HUDEP-2 (cell line): ENCODE data around the gene COL5A1.

ENCODE experiments used
- DNase-seq, 76 experiments: peaks; one replicate each; lab custom pipeline; 2025; ENCODE audit not compliant: unreplicated experiment in 76 of 76; lab: John Stamatoyannopoulos, UW

Gene COL5A1

DNA sequence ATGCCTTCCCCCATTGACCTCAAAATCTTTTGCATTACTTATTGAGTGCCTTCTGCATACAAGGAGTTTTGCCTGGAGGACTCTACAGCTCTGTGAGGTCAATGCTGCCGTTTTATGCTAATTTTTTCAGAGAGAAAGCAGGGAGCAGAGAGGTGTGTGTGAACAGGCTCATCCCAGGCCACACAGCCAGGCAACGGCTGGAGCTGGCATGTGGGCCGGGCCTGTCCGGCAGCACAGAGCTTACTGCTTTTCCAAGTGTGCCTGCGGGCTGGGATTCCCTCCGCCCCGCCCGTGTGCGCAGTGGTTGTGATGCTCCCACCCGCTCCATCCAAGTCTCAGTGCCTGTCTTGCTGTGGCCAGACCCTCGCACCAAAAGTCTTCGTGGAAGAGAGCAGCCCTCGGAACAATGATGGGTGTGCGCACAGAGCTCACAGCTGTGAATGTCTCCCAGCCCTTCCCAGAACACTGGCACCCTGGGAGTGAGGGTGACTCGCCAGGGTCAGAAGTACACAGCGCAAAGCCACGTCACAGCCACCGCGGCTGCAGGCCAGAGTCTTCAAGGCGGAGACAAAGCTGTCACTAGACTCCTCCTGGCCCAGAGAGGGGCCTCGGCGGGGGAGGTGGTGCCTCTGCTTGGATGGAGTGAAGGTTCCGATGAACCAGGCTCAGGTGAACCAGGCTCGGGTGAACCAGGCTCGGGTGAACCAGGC, 82.8 kb downstream of the COL5A1 start:
- no peak for DNase-seq

DNA sequence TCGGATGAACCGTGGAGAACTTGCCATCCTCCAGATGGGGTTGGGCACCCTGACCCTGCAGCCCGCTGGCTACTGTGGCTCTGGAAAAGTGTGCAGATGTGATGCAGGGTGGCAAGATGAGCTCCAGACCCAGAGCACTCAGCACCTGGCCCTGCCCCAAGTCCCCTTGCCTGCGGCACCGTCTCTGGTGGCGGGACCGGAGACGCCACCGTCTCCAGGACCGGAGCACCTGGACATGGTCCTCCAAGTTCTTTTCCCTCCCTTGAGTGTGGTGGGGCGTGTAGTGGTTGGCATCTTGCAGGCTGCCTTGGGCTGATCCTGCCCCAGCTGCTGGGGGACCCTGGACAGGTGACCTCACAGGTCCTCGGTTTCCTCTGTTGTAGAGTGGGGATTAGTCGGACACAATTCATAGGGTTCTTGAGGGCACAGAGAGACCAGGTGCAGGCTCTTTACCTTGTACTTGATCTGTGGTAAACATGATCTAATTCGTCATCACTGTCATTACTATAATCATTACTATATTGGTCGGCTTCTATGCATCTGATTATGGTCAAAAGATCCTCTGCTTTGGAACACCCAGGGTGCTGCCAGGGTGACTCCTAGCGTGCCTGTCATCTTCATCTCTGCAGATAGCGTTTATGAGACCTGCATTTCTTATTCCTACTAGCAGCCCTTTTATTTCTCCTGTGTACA, 83.5 kb downstream of the COL5A1 start:
- no peak for DNase-seq

DNA sequence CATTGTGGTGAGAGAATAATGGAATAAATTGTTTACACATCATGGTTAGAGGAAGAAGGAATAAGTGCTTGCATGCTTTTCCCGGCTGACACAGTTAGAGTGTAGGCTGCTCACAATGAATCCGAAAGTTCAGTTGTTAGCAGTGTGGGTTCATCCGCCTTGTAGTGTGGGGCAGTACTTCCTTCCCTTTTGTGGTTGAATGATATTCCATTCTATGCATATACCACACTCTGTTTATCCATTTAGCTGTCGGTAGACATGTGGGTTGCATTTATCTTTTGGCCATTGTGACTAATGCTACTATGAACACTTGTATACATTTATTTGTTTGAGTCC, 84.0 kb downstream of the COL5A1 start:
- no peak for DNase-seq

DNA sequence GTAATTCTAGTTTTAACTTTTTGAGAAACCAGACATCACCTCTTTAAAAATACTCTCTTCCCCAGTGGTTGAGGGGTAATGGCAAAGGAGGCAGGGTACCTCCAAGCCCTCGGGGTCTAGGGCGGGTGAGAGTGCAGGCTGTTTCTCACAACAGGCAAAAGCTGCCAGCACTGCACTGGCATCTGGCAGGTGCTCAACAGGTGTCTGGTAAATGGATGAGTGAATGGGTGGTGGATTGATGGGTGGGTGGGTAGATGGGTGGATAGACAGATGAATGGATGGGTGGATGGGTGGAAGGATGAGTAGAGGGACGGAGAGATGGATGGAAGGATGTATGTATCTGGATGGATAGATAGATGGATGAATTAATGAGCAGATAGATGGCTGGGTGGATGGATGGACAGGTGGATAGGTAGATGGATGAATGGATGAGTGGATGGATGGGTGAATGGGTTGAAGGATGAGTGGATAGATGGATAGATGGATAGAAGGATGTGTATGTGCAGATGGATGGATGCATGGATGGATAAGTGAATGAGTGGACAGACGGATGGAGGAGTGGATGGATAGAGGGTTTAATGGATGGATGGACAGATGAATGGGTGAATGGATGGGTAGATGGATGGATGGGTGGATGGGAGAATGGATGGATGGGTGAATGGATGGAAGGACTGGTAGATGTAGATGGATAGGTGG, 84.6 kb downstream of the COL5A1 start:
- DNase-seq: no peak

DNA sequence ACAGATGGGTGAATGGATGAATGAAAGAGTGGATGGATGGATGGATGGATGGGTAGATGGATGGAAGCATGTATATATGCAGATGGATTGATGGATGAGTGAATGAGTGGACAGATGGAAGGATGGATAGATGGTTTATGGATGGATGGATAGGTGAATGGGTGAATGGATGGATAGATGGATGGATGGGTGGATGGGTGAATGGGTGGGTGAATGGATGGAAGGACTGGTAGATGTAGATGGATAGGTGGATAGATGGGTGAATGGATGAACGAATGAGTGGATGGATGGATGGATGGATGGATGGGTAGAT, 85.1 kb downstream of the COL5A1 start:
- no peak for DNase-seq

DNA sequence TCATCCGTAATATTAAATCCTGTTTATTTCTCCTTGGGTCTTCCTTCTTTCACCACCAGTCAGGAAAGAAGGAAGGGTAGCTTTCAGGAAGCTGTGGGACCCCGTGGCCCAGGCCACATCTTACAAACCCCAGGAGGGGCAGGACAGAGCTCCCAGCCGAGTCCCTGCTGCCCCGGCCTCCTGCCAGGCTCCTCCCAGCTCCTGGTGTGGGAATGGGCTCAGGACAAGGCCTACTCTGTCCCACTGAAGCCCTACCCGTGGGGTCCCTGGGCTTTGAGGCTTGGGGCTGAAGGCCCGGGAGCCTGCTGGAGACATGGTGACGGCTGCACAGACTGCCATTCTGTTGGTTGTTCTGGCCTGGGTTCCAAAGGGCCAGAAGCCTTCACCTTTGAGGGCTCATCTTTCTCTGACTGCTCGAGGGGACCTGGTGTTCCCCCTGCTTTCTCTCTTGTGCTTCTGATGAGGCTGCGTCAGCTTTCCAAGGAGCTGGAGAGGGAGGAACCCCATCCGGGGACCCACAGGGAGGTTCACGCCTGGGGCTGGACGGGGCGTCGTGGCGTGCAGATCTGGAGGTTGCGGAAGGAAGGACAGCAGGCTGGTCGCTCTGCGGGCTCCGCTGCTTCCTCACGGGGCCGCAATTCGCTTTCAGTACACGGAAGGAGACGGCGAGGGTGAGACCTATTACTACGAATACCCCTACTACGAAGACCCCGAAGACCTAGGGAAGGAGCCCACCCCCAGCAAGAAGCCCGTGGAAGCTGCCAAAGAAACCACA, 86.6 kb downstream of the COL5A1 start:
- DNase-seq: no peak

DNA sequence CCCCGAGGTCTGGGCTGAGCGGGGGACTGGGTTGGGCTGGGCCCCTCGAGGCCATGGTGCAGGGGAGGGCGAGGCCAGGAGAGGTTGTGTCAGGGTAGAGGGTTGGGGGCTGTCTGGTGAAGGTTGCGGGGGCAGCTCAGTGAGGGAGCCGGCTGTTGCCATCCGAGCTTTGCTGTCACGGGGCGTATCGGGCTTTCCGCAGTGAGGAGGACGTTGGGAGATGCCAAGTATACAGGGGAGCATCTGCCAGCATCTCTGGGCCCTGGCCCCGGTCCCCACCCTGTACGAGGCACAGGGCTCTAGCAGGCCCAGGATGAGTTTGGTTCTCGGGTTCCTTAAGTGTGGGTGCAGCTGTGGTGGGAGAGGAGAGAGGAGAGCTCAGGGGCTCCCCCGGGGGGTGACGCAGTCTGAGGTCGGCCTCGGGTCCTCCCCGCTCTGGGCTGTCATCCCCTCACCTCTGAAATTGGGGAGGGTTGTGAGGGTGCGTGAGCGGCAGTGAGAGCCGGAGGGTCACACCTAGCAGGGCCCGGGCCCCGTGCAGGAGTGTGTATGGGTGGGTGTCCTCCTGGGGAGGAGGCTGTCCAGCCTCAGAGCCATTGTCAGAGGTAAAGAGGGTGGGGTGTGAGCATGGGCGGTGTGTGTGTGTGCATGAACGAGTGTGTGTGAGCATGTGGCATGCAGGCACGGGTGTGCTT, 87.3 kb downstream of the COL5A1 start:
- no peak for DNase-seq

DNA sequence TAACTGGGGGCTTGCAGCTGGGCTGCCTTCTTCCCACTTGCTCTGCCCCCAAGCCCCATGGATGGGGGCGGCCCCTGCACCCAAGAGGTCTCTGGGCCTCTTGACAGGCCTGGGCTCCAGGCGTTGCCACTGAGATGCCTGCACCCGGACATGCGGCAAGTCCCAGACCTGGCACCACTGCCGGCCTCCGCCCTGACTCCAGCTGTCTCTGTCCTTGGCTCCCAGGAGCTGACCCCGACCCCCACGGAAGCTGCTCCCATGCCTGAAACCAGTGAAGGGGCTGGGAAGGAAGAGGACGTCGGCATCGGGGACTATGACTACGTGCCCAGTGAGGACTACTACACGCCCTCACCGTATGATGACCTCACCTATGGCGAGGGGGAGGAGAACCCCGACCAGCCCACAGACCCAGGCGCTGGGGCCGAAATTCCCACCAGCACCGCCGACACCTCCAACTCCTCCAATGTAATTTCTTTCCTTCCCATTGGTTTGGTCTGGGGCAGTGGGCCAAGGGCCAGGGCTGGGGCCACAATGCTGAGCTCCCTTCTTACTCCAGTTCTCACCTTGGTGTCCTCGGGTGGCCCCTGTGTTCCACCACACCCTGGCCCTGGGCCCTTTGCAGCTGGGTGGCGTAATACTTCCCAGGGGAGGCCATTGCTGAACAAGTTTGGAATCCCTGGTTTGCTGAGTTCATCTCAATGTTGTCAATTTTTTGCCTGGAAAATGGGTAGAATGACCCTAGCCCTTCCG, 88.6 kb downstream of the COL5A1 start:
- no peak for DNase-seq

DNA sequence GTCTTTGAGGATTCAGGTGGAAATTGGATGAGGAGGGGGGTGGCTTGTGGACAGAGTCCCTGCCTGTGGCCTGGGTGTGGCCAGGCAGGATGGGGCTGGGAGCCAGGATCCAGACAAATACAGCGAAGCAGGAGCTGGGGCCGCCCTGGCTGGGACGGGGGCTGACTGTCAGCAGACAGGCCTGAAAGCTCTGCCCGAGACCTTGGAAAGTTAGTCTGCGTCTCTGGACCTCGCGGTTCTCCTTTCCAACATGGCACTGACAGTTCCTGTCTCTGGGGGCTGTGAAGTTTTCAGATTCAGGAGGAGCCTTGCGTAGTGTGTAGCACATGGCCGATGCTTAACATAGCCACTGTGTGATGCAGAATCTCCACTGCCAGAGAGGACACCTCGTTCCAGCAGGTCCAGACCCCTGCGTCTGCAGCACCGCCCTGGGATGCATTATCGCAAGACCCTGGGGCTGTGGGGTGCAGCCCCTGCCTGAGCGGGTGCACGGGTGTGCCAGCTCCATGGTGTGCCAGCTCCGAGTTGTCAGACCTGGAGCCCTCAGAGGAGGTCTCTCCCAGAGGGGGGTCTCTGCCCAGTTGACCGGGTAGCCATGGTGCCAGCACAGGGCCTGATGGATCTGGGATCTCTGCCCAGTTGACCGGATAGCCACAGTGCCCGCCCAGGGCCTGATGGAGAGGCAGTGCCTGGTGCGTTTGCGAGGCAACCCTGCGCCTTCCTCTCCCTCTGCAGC, 89.3 kb downstream of the COL5A1 start:
- DNase-seq: no peak

DNA sequence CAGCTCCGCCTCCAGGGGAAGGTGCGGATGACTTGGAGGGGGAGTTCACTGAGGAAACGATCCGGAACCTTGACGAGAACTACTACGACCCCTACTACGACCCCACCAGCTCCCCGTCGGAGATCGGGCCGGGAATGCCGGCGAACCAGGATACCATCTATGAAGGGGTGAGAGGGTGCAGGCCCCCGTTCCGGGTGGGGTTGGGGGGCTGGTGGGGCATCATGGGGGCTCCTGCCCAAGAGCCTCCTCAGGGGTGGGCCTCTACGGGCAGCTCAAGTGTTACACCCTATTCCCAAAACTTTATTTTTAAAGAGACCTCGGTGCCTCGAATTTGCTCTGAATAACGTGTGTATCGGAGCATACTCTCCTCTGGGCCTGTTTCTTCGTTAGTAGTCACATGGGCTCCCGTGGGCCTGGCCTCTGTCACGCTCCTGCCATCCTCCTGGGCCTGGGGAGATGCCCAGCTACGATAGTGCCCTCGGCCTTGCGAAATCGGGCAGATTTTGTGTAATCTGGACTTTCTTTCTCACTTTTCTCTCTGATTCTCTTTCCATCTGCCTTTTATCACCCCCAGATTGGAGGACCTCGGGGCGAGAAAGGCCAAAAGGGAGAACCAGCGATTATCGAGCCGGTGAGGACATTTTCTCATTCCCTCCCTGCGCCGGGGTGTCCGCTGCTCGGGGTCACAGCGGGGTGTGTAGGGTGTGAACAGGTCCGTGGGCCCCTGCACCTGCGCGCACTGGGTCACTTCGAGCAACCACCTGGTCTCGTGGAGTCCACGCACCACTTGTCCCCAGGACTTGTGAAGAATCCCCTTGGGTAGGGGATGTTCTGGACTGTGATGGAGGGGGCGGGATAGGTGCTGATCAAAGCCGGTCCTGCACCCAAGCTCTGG, 90.1 kb downstream of the COL5A1 start:
- DNase-seq: no peak

DNA sequence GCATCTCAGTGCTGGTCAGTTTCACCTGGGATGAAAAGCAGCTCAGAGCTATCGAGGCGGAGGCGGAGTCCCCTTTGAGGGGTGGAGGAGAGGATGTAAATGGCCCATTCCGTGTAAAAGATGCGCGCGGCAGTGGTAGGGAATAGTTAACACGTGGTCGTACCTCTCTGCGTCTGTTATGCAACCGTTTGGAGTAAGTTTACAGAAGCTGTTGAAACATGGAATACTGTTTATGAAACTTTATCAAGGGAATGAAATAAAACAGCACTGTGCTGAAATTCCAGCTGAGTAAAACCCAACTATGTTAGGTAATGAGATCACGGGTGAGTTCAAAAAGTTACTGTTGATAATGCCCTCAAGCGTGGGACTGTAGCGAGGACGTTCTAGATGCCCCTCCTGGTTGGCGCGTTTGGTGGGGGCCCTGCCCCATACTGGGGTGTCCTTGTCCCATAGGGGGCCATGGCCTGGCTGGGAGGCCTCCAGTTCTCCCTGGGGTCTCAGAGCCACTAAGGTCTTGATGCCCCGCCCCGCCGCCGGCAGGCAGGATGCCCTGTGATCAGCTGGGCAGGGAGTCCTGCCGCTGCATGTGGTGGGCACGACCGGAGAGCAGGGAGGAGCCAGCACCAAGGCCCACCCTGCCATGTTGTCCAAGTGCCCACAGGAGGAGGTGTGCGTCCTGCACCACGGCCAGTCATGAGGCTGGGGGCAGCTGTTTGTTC, 90.9 kb downstream of the COL5A1 start:
- no peak for DNase-seq

DNA sequence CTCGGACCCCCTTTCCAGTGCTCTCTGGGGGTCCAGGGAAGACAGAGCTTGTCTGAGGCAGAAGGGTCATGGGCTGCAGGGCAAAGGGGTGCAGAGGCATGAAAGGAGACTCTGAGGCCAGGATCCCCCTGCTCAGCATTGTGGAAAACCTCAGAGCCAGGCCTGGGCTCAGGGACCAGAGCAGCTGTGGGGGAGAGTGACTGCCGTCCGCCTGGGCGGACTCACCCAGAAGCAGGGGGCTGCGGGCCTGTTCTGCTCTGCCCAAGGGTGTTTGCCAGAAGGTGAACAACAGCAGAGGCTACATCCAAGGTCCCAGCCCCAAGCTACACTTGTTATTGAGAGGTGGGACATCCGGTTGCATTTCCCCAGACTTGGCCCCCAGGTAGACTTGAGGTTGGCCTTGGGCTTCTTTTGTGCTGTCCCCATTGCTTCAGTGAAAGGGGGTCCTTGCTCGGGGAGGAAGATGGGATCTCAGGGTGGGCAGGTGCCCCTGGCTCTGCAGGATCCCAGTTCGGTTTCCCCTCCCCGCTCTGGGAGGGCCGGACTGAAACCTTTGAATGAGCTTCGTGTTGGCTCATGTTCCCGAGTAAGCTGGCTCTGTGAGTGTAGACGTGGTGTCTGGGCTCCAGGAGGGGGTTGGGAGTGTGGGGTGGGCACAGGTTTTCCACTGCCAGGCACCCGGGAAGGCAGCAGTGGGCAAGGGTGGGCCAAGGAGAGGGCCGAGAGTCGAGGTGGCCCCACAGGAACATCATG, 92.1 kb downstream of the COL5A1 start:
- no peak for DNase-seq

DNA sequence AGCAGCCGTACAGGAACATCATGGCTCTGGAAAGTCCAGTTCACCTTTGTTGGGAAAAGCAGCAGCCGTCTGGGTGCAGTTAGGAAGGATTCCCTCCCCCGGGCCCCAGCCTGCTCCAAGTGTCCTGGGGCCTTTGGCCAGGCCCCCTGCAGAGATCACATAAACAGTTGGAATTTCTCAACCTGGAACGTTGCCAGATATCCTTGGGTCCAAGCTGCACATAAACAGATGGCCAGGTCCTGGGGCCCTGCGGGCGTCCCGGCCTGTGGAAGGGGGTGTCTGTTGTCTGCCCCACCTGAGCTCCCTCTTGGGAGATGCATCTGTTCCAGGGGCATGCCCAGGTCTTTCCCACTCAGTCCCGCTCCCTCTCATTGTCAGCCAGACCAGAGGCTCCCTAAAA, 92.7 kb downstream of the COL5A1 start:
- DNase-seq: no peak

DNA sequence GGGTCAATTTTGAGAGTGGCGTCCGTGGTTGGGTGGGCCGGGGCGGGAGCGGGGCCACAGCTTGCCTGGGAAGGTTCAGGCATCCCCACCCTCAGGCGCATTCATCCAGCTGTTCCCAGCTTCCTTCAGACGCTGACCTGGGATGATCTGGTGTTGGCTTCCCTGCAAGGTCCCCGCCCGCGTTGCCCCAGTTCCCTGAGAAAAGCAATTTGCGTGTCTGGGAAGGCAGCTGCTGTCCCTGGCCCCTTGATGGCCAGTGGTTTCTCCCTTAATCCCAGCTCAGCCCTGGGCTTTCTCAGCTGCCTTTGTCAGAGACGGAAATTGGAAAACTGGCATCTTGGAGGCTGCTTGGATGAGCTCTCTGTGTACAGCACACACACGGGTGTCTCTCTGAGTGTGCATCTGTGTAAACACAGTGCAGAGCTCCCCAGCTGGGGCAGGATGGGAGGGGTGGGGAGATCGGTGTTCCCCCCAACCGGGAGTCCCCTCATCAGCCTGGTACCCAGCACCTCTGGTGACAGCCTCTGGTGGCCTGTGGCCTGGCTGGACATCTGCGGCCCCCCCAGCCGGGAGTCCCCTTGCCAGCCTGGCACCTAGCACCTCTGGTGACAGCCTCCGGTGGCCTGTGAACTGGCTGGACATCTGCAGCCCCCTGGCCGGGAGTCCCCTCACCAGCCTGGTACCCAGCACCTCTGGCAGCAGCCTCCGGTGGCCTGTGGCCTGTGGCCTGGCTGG, 94.0 kb downstream of the COL5A1 start:
- no peak for DNase-seq

DNA sequence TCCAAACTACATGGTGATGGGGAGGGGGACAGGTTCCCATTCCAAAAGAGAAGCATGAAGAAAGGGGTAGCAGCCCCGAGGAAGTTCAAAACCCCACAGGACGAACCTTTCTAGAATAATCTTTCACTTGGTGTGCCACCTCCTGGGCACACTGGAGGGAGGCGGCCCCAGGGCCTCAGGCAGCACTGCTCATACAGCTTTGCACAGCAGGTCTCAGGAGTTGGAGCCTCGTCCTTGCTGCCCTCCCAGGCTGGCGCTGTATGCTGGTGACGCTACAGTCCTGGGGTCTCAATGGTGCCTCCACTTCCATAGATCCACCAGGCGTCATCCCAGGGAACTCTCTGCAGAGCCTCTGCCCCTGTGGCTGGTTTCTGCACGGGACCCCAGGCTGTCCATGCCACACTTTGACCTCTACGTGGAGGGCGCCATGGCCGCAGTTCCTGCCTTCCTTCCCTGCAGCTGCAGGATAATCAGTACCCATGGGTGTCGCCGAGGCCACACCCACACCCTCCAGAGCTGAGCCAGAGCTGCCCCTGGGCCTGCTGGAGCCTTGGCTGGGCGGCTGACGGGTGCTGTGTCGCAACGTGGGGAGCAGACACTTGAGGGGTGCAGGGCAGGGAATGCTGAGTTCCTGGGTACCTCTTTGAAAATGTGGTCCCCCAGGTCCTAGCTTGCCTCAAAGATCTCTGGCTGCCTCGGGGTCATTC, 95.3 kb downstream of the COL5A1 start:
- DNase-seq: no peak
